Stimulated activated CD8-positive, alpha-beta memory T cell treated with anti-CD3 and anti-CD28 coated beads, Interleukin-12 subunit alpha, Interleukin-12 subunit beta, amount 100 ng/mL, for 1 hour (primary cell): ENCODE results near the gene GALM.
"Not testable (repeated sequence)": the region's sequence is repeated elsewhere in the genome, so short reads cannot be mapped to it uniquely, and the experiment has no call there.

Experiments used
- DNase-seq: peaks from one replicate; pipeline ENCODE4 v3.0.0-alpha.2; 2020; ENCODE audit warnings: low read depth

Gene GALM

DNA sequence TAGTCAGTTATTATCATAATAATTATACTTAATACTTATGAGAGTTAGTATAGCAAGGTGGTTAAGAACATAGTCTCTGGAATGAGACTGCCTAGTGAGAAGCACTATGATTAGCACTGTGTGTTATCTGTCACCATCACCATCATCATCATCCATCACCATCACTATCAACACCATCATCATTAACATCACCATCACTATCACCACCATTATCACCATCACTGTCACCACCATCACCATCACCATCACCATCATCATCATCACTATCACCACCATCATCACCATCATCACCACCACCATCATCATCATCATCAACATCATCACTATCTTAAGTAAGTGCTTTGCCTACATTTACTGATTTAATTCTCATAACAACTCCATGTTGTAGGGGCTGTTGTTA is 45.6 kb downstream of the GALM start:
- DNase-seq = no peak

- DNase-seq = no peak
Observed at GRCh38 chr2:38712413-38712812, 46.5 kb downstream of the GALM start.

- DNase-seq = no peak
Observed at GRCh38 chr2:38712871-38713270, 47.0 kb downstream of the GALM start.

- DNase-seq = no peak
Observed at GRCh38 chr2:38713338-38713737, 47.4 kb downstream of the GALM start.

GRCh38 chr2:38714941-38715340 is 49.0 kb downstream of the GALM start:
- not testable (repeated sequence) for DNase-seq

DNA sequence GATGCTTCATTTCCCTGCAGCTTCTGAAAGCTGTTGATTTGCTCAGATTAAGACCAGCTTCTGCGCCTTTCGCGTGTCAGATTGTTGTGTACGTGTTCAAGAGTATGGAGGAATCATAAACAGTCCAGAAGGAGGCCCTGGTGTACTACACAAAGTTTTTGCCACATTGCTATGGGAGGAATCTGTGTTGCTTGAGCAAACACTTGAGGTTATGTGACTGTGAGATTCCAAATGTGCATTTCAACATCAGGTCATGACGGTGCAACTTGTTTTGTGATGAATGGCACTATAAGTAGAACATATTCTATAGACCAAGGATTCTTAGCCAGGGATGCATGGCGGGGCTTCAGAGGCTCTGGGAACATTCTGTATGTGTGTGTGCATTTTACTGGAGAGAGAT is 50.3 kb downstream of the GALM start:
- DNase-seq = no peak

- no peak for DNase-seq
Observed at GRCh38 chr2:38718601-38719000, 52.7 kb downstream of the GALM start.

DNA sequence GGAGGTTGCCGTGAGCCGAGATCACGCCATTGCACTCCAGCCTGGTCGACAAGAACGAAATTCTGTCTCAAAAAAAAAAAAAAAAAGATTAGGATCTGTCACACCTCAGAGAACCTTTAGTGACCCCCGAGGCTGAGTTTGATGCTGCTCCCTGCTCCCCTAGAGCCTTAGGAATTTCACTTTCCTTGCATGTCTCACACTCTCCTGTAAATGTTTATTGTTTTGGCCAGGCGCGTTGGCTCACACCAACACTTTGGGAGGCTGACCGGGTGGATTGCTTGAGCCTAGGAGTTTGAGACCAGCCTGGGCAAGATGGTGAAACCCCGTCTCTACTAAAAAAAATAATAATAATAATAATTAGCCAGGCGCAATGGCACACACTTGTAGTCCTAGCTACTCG is 53.8 kb downstream of the GALM start:
- DNase-seq = no peak

- DNase-seq = no peak
Observed at GRCh38 chr2:38720613-38721241, 54.8 kb downstream of the GALM start.

DNA sequence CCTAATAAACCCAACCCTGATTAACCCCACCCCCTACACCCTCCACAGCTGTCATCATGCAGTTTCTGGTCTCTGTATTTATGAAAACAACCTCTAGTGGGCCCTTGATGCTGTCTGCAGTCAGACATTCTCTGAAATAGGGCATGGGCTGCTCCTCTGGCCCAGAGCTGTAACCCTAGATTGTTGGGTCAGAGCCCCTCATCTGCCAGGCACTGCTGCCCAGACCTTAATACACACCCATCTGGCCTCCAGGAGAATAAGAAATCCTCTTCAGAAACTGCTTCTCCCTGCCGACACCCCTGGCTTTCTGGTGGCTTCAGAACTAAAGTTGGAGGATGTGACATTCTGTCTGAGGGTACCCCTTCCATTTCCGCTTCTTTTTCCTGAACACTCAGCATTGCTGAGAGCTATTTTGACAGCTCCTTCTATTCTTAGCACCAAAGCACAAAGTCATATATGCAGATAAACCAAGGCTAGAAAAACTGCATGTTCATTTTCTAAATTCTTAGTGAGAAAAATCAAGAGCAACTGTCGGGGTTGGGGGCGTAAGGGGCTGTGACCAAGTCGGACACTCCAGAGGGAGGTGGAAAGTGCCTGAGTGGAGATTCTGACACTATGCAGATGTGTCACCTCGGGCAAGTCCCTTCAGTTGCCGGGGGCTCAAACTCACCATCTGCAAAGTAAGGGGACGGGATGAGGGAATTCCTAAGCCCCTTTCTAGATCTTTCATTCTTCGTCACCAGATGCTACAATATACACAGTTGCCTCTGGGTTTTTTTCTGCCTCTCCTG is 56.6 kb downstream of the GALM start:
- DNase-seq = no peak

GRCh38 chr2:38723173-38723572 is 57.3 kb downstream of the GALM start:
- no peak for DNase-seq

DNA sequence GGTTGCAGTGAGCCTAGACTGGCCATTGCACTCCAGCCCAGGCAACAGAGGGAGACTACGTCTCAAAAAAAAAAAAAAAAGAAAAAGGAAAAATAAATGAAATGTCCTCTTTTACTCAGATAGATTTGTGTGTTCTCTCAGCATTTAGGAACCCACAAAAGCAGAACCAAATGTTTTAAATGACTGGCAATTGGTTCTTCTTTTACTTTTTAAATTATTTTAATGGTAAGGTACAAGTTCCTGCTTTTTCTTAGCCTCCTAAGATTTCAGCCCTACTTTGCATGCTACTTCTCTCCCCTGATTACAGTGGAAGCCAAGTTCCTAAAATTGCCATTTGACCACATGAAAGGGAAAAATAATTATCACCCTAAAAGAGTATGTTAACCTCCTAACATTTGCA is 61.7 kb downstream of the GALM start:
- DNase-seq = no peak

DNA sequence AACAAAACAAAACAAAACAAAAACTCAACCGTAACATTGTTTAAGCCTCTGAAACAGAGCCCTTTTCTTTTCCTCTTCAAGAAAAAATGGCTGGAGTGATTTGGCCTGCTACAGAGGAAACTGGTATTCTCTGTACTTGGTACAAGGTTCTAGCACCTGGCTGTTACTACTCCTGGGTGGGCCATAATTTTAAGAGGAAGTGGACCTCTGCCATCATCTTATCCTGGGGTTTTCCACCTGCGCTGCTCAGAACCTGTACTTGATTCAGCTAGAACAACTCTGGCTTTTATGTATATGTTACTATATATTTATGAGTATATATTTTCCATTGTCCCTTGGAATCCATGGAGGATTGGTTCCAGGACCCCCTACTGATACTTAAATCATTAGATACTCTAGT is 62.8 kb downstream of the GALM start:
- DNase-seq = no peak

- DNase-seq = no peak
Observed at GRCh38 chr2:38731090-38731489, 65.2 kb downstream of the GALM start.

- no peak for DNase-seq
Observed at GRCh38 chr2:38731684-38732221, 65.8 kb downstream of the GALM start.

GRCh38 chr2:38733300-38733971 is 67.5 kb downstream of the GALM start:
- DNase-seq = no peak

DNA sequence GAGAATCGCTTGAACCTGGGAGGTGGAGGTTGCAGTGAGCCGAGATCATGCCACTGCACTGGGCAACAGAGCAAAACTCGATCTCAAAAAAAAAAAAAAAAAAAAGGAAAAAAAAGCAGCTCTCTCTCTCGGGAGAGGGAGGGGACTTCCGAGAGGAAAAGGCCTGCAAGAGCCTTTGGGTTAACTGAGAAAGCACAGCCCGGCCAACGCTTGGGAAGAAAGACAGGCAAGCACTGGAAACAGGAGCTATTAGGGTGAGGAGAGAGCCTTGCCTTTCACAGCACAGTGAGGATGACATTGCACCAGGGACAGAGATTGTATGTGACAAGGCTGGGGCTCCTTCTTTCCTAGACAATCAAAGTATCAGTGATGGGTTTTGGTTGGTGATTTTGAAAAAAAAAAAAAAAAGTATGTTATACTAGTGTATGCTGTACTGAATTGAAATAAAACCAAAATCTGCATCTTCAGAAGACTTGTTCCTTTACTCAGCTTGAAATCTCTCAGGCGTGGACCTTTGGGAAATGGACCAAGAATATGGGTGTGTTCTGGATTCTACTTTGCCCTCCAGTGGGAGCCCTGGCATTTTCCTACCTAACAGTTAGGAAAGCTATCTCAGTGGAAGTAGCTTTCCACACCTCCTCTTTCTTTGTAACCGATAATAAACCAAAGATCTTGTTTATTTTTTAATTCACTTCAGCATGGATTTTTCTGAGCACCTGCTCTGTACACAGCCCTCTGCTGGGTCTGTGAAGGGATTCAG is 68.6 kb downstream of the GALM start:
- no peak for DNase-seq

DNA sequence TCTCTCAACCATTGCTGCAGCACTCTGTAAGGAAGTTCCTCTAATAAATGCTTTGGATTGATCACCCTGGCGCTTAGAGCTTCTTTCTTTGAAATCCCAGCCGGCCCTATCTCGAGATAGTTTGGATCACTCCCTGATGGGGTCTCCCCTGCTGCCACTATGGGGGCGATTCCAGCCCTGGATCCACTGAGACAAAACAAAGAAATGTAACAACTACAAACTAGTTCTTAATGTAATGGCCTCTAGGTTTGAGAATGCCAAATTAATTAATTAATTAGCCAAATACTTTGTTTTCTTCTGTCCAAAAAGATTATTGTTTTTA is 70.0 kb downstream of the GALM start:
- DNase-seq = no peak

DNA sequence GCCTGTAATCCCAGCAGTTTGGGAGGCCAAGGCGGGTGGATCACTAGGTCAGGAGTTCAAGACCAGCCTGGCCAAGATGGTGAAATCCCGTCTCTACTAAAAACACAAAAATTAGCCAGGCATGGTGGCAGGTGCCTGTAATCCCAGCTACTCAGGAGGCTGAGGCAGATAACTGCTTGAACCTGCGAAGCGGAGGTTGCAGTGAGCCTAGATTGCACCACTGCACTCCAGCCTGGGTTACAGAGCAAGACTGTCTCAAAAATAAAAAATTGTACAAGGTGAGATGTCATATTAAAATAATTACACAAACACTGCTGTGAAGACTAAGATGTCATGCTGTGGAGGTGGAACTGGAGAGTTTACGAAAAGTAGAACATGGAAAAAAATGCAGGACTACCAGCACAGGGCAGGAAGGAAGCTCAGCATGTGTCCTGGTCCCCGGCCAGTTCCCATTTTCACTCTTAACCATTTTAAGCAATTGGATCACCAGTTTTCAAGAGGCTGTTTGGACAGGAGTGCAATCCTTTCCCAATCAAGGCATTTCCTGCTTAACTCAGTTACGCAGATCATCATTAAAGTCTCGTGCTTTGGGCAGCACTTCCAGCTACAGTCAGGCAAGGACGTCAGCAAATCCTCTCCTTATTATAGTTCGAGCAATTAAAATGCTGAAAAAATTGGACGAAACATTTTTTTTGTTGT is 71.2 kb downstream of the GALM start:
- not testable (repeated sequence) for DNase-seq

DNA sequence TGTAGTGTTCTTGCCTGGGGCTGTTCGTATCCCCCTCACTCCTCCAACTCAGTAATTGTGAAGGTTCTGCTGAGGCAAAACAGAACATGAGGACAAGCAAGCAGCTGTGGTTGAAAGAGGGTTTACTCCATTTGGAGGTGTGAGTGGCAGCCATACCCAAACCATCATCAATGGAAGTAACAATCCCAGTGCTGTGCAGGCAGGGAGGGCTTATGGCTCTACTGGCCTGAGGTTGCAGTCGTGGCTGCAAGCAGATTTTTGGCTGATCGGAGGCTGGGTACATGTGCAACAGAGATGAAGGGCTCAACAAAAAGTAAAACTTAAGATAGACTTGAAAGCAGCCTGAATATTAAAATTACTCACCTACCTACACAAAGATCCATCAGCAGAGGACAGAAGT is 72.0 kb downstream of the GALM start:
- DNase-seq = no peak

DNA sequence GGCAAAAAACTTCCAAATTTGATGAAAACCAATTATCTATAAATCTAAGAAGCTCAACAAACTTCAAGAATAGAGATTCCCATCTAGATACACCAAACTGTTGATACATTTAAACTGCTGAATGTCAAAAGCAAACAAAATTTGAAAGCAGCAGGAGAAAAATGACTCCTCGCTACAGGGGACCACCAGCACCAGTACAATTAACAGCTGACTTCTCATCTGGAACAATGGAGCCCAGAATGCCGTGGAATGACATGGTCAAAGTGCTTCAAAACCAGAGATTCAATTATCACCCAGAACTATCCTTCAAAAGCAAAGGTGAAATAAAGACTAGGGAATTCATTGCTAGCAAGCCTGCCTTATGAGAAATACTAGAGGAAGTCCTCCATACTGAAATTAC is 73.6 kb downstream of the GALM start:
- DNase-seq = no peak
